SU-DHL-6 (cell line): Measurements from ENCODE around the gene YPEL1.

ENCODE experiments used
- CTCF ChIP-seq: fragments of 200-600 bp; sonication (generic); IDR thresholded peaks from one replicate; pipeline ENCODE4 v1.5.1; 2017; ENCODE audit warnings: antibody characterized with exemption, mild to moderate bottlenecking, low read length, moderate library complexity; ENCODE audit not compliant: insufficient read depth, poor library complexity, severe bottlenecking
- EZH2phosphoT487 ChIP-seq: fragments of 200-600 bp; sonication (generic), shearing (Covaris generic); conservative IDR thresholded peaks from 2 replicates; pipeline ENCODE4 v1.6.1; 2018; ENCODE audit warnings: mild to moderate bottlenecking, antibody characterized with exemption, low read length, moderate library complexity, mixed read lengths

- TF ChIP-seq CTCF (no peak), EZH2phosphoT487 (no peak)
Measured at GRCh38 chr22:21685164-21685513, 50.5 kb downstream of the YPEL1 start.
